Body of pancreas (tissue), 4 donors: ENCODE data around the gene ADAMTS2. TPM values are rescaled to one million over a fixed set of nuclear protein-coding genes. Genes with fewer than 3 reads are reported as not detected.
"Not testable (repeated sequence)": the region's sequence is repeated elsewhere in the genome, so short reads cannot be mapped to it uniquely, and the experiment has no call there.

Source experiments
- ATAC-seq: fragments of 150-250 bp; one replicate; pipeline ENCODE4 v1.9.1; 2016
- DNase-seq, 4 donors: peaks; one replicate each; pipeline ENCODE4 v3.0.0-alpha.2; 2019
- H3K27ac ChIP-seq, 4 donors: fragments of 200-600 bp; sonication (generic); 1 replicate in 3 of 4; 2 replicates in 1 of 4; pipeline versions ENCODE4 v1.5.1 to v1.6.1; 2016 to 2019; ENCODE audit warnings: mild to moderate bottlenecking in 1 of 4, mixed read lengths in 1 of 4, moderate library complexity in 1 of 4
- H3K27me3 ChIP-seq, 2 donors: fragments of 200-600 bp; sonication (generic); one replicate each; pipeline ENCODE4 v1.6.0; 2016; ENCODE audit warnings: mild to moderate bottlenecking in 1 of 2
- H3K36me3 ChIP-seq, 2 donors: fragments of 200-600 bp; sonication (generic); replicated peaks in 1 of 2; 2 replicates each; pipeline ENCODE4 v1.5.1; 2016; ENCODE audit warnings: low read depth in 2 of 2; ENCODE audit not compliant: insufficient read depth in 1 of 2
- H3K4me1 ChIP-seq: fragments of 200-600 bp; sonication (generic); one replicate; pipeline ENCODE4 v1.6.0; 2016
- H3K4me3 ChIP-seq, 2 donors: fragments of 200-600 bp; sonication (generic); 1 replicate in 1 of 2; 2 replicates in 1 of 2; pipeline ENCODE4 v1.5.1; 2016 to 2019
- H3K9me3 ChIP-seq, 3 donors: fragments of 200-600 bp; sonication (generic); 1 replicate in 2 of 3; 2 replicates in 1 of 3; pipeline ENCODE4 v1.5.1; 2016
- POLR2A ChIP-seq, 3 donors: fragments of 450-650 bp; IDR thresholded peaks; one replicate each; pipeline ENCODE4 v1.6.1; 2016; ENCODE audit warnings: antibody characterized with exemption in 3 of 3, mild to moderate bottlenecking in 2 of 3
- WGBS, 2 donors: methylation state at CpG; one replicate each; pipeline ENCODE4 v1.1.5; 2017; 5-methylcytosine and 5-hydroxymethylcytosine counted together
- intact Hi-C: fragments of 100-400 bp; cut with DNase I; formaldehyde crosslinking; loops from one replicate; pipeline ENCODE4 v1.15.1; 2023
- total RNA-seq, 2 donors: library from RNA; depleted of rRNA; stranded (reverse); fragments of >200 nt; gene quantifications; one replicate each; pipeline ENCODE4 v1.1.0, GENCODE V29; 2016
- TF ChIP-seq, protein P1 (sequence below), 7 experiments: fragments of 450-650 bp in 4 of 7; fragments of 200-600 bp in 3 of 7; sonication (generic) in 3 of 7; IDR thresholded peaks; one replicate each; pipeline ENCODE4 v1.5.1; 2016 to 2019; ENCODE audit warnings: antibody characterized with exemption in 7 of 7

The ADAMTS2 gene
- total RNA-seq, 2 donors from 2014 or later = 9.1 to 19.1 TPM

DNA sequence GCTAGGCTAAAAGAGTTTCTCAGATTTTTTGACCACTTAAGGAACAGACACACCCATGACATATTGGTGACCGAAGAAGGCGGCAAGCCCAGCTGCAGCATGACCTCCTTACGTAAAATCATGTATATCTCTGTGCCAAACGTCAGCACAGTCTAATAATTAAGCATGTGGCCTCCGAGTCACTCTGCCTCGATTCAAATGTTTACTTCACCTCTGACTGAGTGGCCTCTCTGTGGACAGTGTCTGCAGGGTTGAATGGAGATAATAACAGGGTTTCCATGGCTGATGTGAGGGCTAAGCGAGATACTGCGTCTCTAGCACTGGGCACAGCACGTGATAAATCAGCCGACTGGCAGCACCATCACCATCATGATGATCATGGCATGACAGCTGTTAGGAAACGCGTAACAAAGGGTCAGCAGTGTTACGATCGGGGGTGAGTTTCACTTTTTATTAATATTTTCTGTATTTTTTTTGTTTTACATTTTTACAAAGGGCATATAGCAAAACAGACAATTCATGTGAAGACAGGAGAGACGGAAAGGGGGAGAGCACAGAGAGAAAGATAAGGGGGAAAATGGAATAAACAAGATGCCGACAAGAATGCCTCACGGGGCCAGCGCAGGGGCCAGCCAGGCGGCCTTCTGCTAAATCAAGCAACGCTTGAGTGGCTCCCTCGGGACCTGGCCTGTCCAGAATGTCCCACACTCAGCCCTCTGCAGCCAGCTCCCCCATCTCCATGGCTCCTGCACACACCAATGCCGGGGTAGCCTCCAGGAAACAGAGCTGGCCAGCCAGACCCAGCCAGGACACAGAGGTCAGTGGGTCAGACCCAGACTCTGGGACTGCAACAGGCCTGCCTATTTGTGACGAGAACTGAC is 60.3 kb downstream of the ADAMTS2 start:
- H3K36me3 ChIP-seq = no peaks in the 10 kb centered on the region
- DNase-seq = peak; percentile 26 to 66 (median 53)
- intact Hi-C loops = no loop called here
- H3K9me3 ChIP-seq = no peaks in the 10 kb centered on the region
- no peaks in the 10 kb centered on the region for H3K4me1 ChIP-seq
- H3K4me3 ChIP-seq = no peak overlapping the region
- peak overlapping the region in 2 of 4 donors; percentile 21 to 25 for H3K27ac ChIP-seq
- 56 to 61% methylated on average over 21 to 23 of the region's 23 CpGs for WGBS, 2 donors
- no peaks in the 10 kb centered on the region for H3K27me3 ChIP-seq
- peak; percentile 52 for ATAC-seq
- no peak for TF ChIP-seq POLR2A (IDR thresholded peaks at IDR 0.05)
- TF ChIP-seq, protein P1, sequence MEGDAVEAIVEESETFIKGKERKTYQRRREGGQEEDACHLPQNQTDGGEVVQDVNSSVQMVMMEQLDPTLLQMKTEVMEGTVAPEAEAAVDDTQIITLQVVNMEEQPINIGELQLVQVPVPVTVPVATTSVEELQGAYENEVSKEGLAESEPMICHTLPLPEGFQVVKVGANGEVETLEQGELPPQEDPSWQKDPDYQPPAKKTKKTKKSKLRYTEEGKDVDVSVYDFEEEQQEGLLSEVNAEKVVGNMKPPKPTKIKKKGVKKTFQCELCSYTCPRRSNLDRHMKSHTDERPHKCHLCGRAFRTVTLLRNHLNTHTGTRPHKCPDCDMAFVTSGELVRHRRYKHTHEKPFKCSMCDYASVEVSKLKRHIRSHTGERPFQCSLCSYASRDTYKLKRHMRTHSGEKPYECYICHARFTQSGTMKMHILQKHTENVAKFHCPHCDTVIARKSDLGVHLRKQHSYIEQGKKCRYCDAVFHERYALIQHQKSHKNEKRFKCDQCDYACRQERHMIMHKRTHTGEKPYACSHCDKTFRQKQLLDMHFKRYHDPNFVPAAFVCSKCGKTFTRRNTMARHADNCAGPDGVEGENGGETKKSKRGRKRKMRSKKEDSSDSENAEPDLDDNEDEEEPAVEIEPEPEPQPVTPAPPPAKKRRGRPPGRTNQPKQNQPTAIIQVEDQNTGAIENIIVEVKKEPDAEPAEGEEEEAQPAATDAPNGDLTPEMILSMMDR (IDR thresholded peaks at IDR 0.05) = no peak

DNA sequence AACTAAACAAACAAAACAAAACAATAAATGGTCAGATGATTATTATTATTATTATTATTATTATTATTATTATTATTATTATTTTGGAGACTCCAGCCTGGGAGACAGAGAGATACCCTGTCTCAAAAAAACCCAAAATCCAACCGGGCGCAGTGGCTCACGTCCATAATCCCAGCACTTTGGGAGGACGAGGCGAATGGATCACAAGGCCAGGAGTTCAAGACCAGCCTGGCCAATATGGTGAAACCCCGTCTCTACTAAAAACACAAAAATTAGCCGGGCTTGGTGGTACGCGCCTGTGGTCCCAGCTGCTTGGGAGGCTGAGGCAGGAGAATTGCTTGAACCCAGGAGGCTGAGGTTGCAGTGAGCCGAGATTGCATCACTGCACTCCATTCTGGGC is 61.4 kb downstream of the ADAMTS2 start:
- H3K27ac ChIP-seq, H3K4me1 ChIP-seq, H3K9me3 ChIP-seq, DNase-seq, intact Hi-C loops, H3K4me3 ChIP-seq, ATAC-seq, H3K27me3 ChIP-seq, H3K36me3 ChIP-seq: not testable (repeated sequence)
- WGBS, 2 donors = 83 to 84% methylated on average over 10 of the region's 10 CpGs

DNA sequence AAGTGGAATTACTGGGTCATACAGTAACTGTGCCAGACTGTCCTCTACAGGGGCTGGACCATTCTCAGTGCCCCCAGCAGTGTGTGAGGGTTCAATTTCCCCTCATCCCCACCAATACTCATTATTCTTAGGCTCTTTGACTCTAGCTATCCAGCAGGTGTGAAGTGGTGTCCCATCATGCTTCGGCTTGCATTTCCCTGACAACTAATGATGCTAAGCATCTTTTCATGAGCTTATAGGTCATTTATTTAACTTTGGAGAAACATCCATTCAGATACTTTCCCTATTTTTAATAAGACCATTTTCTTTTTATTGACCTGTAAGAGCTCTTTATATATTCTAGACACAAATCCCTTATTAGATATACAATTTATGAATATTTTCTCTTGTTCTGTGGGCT is 63.6 kb downstream of the ADAMTS2 start:
- Histone ChIP-seq H3K4me3 (no peak overlapping the region), H3K9me3 (no peaks in the 10 kb centered on the region), H3K27me3 (no peaks in the 10 kb centered on the region), H3K27ac (no peak overlapping the region), H3K36me3 (no peaks in the 10 kb centered on the region), H3K4me1 (no peaks in the 10 kb centered on the region)
- WGBS, 2 donors = 83 to 86% methylated on average over 1 of the region's 1 CpG
- intact Hi-C loops = no loop called here
- DNase-seq = no peak
- ATAC-seq = no peak
- no peak for TF ChIP-seq POLR2A (IDR thresholded peaks at IDR 0.05)
- TF ChIP-seq, protein P1 (IDR thresholded peaks at IDR 0.05) = no peak

DNA sequence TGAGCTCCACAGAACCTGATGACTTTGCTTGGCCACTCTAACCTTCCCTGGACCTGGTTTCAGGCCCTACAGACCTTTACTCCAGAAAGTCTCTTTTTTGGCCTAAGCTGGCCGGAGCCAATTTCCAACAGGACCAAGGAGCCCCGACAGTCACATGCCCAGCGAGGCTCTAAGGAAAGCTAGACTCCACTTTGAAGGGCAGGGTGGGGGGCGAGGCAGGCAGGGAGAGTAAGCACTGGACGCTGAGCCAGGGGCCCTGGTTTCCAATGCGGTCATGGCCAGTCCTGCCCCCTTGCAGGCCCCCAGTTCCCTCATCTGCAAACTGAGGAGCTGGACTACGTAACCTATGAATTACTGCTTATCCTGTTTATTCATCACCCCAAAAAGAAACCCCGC is 65.2 kb downstream of the ADAMTS2 start:
- Histone ChIP-seq H3K4me1 (no peaks in the 10 kb centered on the region), H3K4me3 (no peak overlapping the region), H3K9me3 (no peaks in the 10 kb centered on the region), H3K27ac (no peak overlapping the region), H3K27me3 (no peaks in the 10 kb centered on the region), H3K36me3 (no peaks in the 10 kb centered on the region)
- TF ChIP-seq, protein P1 (IDR thresholded peaks at IDR 0.05) = no peak
- TF ChIP-seq POLR2A (IDR thresholded peaks at IDR 0.05) = no peak
- 70 to 74% methylated on average over 4 to 8 of the region's 8 CpGs for WGBS, 2 donors
- intact Hi-C loops = no loop called here
- ATAC-seq (no peak), DNase-seq (no peak)

DNA sequence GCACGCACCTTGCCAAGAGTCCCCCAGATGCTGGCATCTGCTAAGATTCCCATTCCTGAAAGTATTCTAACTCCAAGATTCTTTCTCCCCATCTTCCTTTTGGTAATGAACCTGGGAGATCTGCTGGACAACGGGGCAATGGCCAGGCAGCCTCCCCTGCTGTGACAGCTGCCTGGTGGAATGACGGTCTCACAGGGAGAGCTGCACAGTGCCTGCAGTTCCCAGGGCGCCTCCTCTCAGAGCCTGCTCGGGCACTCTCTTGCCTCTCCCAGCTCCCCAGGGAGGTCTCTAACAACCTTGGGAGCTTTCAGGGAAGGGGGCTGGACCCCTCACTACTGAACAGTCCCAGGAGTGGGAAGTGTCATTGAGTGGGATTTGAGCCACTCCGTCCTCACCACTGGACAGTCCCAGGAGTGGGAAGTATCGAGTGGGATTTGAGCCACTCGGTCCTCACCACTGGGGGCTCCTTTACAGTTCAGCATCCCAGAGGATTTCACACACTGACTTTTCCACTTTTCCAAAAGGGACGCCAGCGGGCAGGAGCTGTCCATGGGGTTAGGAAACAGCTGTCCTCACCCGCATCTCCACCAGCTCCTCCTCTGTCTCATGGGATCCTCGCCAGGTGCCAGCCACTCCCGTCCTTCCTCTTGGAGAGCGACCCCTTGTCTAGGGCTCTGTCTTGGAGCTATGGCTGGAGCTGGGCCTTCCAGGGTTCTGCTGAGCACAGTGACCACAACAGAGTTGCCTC is 65.7 kb downstream of the ADAMTS2 start:
- intact Hi-C loops = no loop called here
- H3K27ac ChIP-seq = no peak overlapping the region
- DNase-seq = no peak

More for the DNA sequence above, 65.7 kb downstream of the ADAMTS2 start:
- no peaks in the 10 kb centered on the region for H3K36me3 ChIP-seq
- H3K4me1 ChIP-seq = no peaks in the 10 kb centered on the region
- WGBS, 2 donors = 53 to 75% methylated on average over 9 to 14 of the region's 14 CpGs
- H3K9me3 ChIP-seq = no peaks in the 10 kb centered on the region
- no peaks in the 10 kb centered on the region for H3K27me3 ChIP-seq
- no peak overlapping the region for H3K4me3 ChIP-seq
- ATAC-seq = no peak
- TF ChIP-seq, protein P1 (IDR thresholded peaks at IDR 0.05) = no peak
- TF ChIP-seq POLR2A (IDR thresholded peaks at IDR 0.05) = no peak
